B cell (primary cell): ENCODE data around the gene SAG. TPM values are rescaled to one million over a fixed set of nuclear protein-coding genes. Genes with fewer than 3 reads are reported as not detected.

Experiments used
- ATAC-seq: fragments of 200-7000 bp; cut with Tn5 transposase; one replicate; pipeline ENCODE4 v1.10.0; 2021; ENCODE audit warnings: low read depth, mild to moderate bottlenecking, moderate number of reproducible peaks, moderate library complexity
- CTCF ChIA-PET: fragments of 350-600 bp; sonication (Branson Sonifier 250); formaldehyde crosslinking; loops from one replicate; lab custom pipeline; 2021; ENCODE audit warnings: antibody characterized with exemption, inconsistent platforms; lab: Charles Lee
- POLR2A ChIA-PET: fragments of 350-600 bp; sonication (Branson Sonifier 250); formaldehyde crosslinking; loops from one replicate; lab custom pipeline; 2021; ENCODE audit warnings: antibody characterized with exemption; lab: Charles Lee
- DNase-seq: peaks from one replicate; pipeline ENCODE4 v3.0.0; 2013
- H2AFZ ChIP-seq: 2 replicates; pipeline ENCODE4 v1.6.1; 2012; ENCODE audit warnings: mild to moderate bottlenecking, low read depth, low read length; ENCODE audit not compliant: insufficient read depth, poor library complexity, severe bottlenecking
- H3K27ac ChIP-seq, 2 donors: 1 replicate in 1 of 2; 2 replicates in 1 of 2; pipeline ENCODE4 v1.5.1; 2012 to 2013; ENCODE audit warnings: low read length in 2 of 2, mild to moderate bottlenecking in 2 of 2, moderate library complexity in 1 of 2
- H3K27me3 ChIP-seq, 4 experiments: fragments of 200-600 bp in 1 of 4; sonication (generic) in 1 of 4; replicated peaks in 1 of 4; 1 replicate in 2 of 4; 2 replicates in 2 of 4; pipeline versions ENCODE4 v1.6.1 to v1.7.0; 2013 to 2016; ENCODE audit warnings: low read length in 3 of 4, mild to moderate bottlenecking in 2 of 4, mixed read lengths in 1 of 4, moderate library complexity in 1 of 4; ENCODE audit not compliant: insufficient read depth in 4 of 4, control insufficient read depth in 3 of 4; ENCODE audit errors: control extremely low read depth in 1 of 4
- H3K36me3 ChIP-seq, 2 experiments: replicated peaks in 1 of 2; 1 replicate in 1 of 2; 2 replicates in 1 of 2; pipeline versions ENCODE4 v1.6.1 to v1.7.1; 2013; ENCODE audit warnings: low read length in 1 of 2; ENCODE audit not compliant: insufficient read depth in 2 of 2, control insufficient read depth in 1 of 2; ENCODE audit errors: control extremely low read depth in 1 of 2, extremely low read depth in 1 of 2
- H3K4me1 ChIP-seq, 2 donors: fragments of 200-600 bp in 1 of 2; sonication (generic) in 1 of 2; 1 replicate in 1 of 2; 2 replicates in 1 of 2; pipeline versions ENCODE4 v1.5.1 to v1.6.1; 2013 to 2017; ENCODE audit warnings: low read length in 2 of 2; ENCODE audit not compliant: control insufficient read depth in 2 of 2, insufficient read depth in 2 of 2
- H3K4me2 ChIP-seq: replicated peaks from 2 replicates; pipeline ENCODE3; 2012; ENCODE audit warnings: mild to moderate bottlenecking, low read depth, low read length; ENCODE audit not compliant: poor library complexity, severe bottlenecking
- H3K4me3 ChIP-seq, 5 experiments: fragments of 200-600 bp in 1 of 5; sonication (generic) in 1 of 5; 1 replicate in 3 of 5; 2 replicates in 2 of 5; pipeline versions ENCODE4 v1.5.1 to v1.7.0; 2011 to 2016; ENCODE audit warnings: low read length in 4 of 5, mild to moderate bottlenecking in 4 of 5, low read depth in 2 of 5, control low read depth in 1 of 5, moderate library complexity in 1 of 5; ENCODE audit not compliant: insufficient read depth in 1 of 5; ENCODE audit errors: control extremely low read depth in 1 of 5, extremely low read depth in 1 of 5
- H3K79me2 ChIP-seq: fragments of 200-600 bp; sonication (generic); one replicate; pipeline ENCODE4 v1.6.0; 2016; ENCODE audit warnings: low read length; ENCODE audit not compliant: control insufficient read depth, insufficient read depth
- H3K9ac ChIP-seq: fragments of 200-600 bp; sonication (generic); 2 replicates; pipeline ENCODE4 v1.6.1; 2017; ENCODE audit warnings: mild to moderate bottlenecking, low read length, moderate library complexity
- H3K9me3 ChIP-seq, 3 donors: one replicate each; pipeline versions ENCODE4 v1.6.1 to v1.7.1; 2013; ENCODE audit warnings: low read length in 2 of 3; ENCODE audit not compliant: control insufficient read depth in 2 of 3, insufficient read depth in 1 of 3; ENCODE audit errors: control extremely low read depth in 1 of 3
- H4K20me1 ChIP-seq: 2 replicates; pipeline ENCODE4 v1.6.0; 2012; ENCODE audit warnings: mild to moderate bottlenecking, low read length; ENCODE audit not compliant: insufficient read depth, control insufficient read depth, poor library complexity, severe bottlenecking
- H3K27ac Mint-ChIP-seq: one replicate; pipeline ENCODE4 v1.8.0; 2021; ENCODE audit warnings: mixed read lengths
- H3K27me3 Mint-ChIP-seq: one replicate; pipeline ENCODE4 v1.8.0; 2021; ENCODE audit warnings: mixed read lengths
- H3K4me1 Mint-ChIP-seq: one replicate; pipeline ENCODE4 v1.8.0; 2021; ENCODE audit warnings: mixed read lengths
- H3K4me3 Mint-ChIP-seq: one replicate; pipeline ENCODE4 v1.8.0; 2021; ENCODE audit warnings: mixed read lengths
- H3K9me3 Mint-ChIP-seq: one replicate; pipeline ENCODE4 v1.8.0; 2022; ENCODE audit warnings: mixed read lengths; ENCODE audit not compliant: insufficient read depth
- EZH2 ChIP-seq: IDR thresholded peaks from 2 replicates; pipeline ENCODE4 v1.6.1; 2012; ENCODE audit warnings: borderline replicate concordance, low read depth, mild to moderate bottlenecking, moderate library complexity, low read length; ENCODE audit not compliant: insufficient read depth, poor library complexity, severe bottlenecking
- WGBS: methylation state at CpG from one replicate; pipeline ENCODE4 v1.1.5; 2013; ENCODE audit warnings: missing lambda C conversion rate; ENCODE audit not compliant: insufficient coverage; 5-methylcytosine and 5-hydroxymethylcytosine counted together
- intact Hi-C: fragments of 100-400 bp; cut with micrococcal nuclease; formaldehyde crosslinking; loops from one replicate; pipeline ENCODE4 v1.10.0; 2022
- polyA plus RNA-seq: library from polyadenylated mRNA; depleted of rRNA; stranded (reverse); fragments of >200 nt; gene quantifications from 2 replicates; pipeline ENCODE4 v1.2.3, GENCODE V29; 2012
- total RNA-seq, 2 donors: library from RNA; stranded (reverse); fragments of 120-200 nt in 1 of 2; gene quantifications; 1 replicate in 1 of 2; 2 replicates in 1 of 2; pipeline versions ENCODE4 v1.2.3 to v1.2.4, GENCODE V29; 2013 to 2022
- TF ChIP-seq, protein P1 (sequence below): fragments of 200-600 bp; IDR thresholded peaks from one replicate; pipeline ENCODE4 v1.8.0; 2022; ENCODE audit warnings: antibody characterized with exemption, mild to moderate bottlenecking

SAG gene
- total and polyA plus RNA-seq, 2 donors (not counting 1 experiment from before 2014, with no cell fraction given), result 0.03 to 0.17 TPM

DNA sequence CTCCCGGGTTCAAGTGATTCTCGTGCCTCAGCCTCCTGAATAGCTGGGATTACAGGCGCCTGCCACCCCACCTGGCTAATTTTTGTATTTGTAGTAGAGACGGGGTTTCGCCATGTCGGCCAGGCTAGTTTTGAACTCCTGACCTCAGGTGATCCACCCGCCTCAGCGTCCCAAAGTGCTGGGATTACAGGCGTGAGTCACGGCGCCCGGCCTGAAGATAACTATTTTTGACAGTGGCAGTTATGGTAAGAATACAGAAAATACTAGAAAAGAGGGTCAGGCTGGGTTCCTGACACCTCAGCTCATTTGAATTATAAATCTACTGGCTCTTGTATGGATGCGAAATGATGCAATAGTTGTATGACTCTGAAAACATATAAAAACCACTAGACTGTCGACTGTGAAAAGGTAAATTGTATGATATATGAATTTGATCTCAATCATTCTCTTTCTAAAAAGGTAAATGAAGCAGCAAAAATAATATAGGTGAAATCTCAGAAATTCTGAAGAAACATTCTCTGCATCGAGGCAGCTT lies 35.6 kb downstream of the SAG start:
- DNase-seq (no peak), ATAC-seq (no peak)
- peaks cover 22 to 41% of the 10 kb centered on the region in 2 donors for H3K4me1 ChIP-seq
- CTCF ChIA-PET, result interaction anchor here (0.7 to 0.9 kb wide), 3 partner anchors 11 to 92 kb away, joined by 3 to 6 read pairs (median 3); no protein-coding TSS in a partner anchor
- H3K4me3 ChIP-seq, result no peak overlapping the region
- Mint-ChIP-seq H3K27me3 (no peaks in the 10 kb centered on the region), H3K4me3 (no peak overlapping the region), H3K4me1 (peaks cover 51% of the 10 kb centered on the region), H3K9me3 (no peaks in the 10 kb centered on the region), H3K27ac (no peak overlapping the region)
- H3K9me3 ChIP-seq, result no peaks in the 10 kb centered on the region
- TF ChIP-seq, protein P1, sequence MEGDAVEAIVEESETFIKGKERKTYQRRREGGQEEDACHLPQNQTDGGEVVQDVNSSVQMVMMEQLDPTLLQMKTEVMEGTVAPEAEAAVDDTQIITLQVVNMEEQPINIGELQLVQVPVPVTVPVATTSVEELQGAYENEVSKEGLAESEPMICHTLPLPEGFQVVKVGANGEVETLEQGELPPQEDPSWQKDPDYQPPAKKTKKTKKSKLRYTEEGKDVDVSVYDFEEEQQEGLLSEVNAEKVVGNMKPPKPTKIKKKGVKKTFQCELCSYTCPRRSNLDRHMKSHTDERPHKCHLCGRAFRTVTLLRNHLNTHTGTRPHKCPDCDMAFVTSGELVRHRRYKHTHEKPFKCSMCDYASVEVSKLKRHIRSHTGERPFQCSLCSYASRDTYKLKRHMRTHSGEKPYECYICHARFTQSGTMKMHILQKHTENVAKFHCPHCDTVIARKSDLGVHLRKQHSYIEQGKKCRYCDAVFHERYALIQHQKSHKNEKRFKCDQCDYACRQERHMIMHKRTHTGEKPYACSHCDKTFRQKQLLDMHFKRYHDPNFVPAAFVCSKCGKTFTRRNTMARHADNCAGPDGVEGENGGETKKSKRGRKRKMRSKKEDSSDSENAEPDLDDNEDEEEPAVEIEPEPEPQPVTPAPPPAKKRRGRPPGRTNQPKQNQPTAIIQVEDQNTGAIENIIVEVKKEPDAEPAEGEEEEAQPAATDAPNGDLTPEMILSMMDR, result no peak
- TF ChIP-seq EZH2, result no peak
- H3K27me3 ChIP-seq, result no peaks in the 10 kb centered on the region
- H3K36me3 ChIP-seq, result no peaks in the 10 kb centered on the region
- WGBS, result 93% methylated on average over 8 of the region's 15 CpGs
- POLR2A ChIA-PET, result interaction anchor here (0.6 to 2.5 kb wide), 8 partner anchors 9 to 154 kb away, joined by 3 to 9 read pairs (median 4); partner anchors contain the start of gene DGKD
- no peak overlapping the region for H3K4me2 ChIP-seq
- H4K20me1 ChIP-seq, result no peaks in the 10 kb centered on the region
- no peak overlapping the region for H2AFZ ChIP-seq
- H3K9ac ChIP-seq, result no peak overlapping the region
- intact Hi-C loops, result no loop called here
- H3K79me2 ChIP-seq, result no peaks in the 10 kb centered on the region
- H3K27ac ChIP-seq, result no peak overlapping the region

DNA sequence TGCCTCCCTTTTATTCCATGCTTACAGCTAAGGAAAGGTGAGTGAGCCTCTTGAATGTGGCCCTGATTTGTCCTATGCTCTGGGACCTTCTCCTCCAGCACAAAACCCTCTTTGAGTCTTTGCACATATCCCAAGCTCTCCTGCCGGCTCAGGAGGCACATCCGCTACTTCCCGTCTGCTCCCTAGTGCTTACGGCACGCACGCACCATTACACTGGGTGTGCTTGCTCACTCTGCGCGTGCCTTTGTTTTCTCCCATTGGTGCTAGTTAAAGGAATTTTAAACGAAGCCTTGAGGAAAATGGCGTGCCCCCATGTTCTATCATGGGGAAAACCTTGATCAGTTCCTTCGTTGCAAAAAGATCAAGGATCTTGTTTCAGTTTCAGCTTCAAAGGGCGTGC lies 38.8 kb downstream of the SAG start:
- intact Hi-C loops, result no loop called here
- Histone ChIP-seq H4K20me1 (no peaks in the 10 kb centered on the region), H3K27ac (no peak overlapping the region), H3K27me3 (no peaks in the 10 kb centered on the region), H2AFZ (no peak overlapping the region), H3K4me2 (no peak overlapping the region), H3K4me1 (peaks cover 39 to 46% of the 10 kb centered on the region in 2 donors), H3K9ac (no peak overlapping the region), H3K36me3 (no peaks in the 10 kb centered on the region), H3K9me3 (no peaks in the 10 kb centered on the region), H3K4me3 (no peak overlapping the region), H3K79me2 (peaks cover 14% of the 10 kb centered on the region)
- WGBS, result 94% methylated on average over 12 of the region's 12 CpGs
- CTCF ChIA-PET, result interaction anchor here (0.9 to 2.4 kb wide), 4 partner anchors 8 to 58 kb away, joined by 3 to 15 read pairs (median 6); no protein-coding TSS in a partner anchor
- H3K9me3 Mint-ChIP-seq, result no peaks in the 10 kb centered on the region
- H3K27me3 Mint-ChIP-seq, result no peaks in the 10 kb centered on the region
- peaks cover 61% of the 10 kb centered on the region for H3K4me1 Mint-ChIP-seq
- TF ChIP-seq, protein P1, result no peak
- TF ChIP-seq EZH2, result no peak
- no peak overlapping the region for H3K4me3 Mint-ChIP-seq
- POLR2A ChIA-PET, result interaction anchor here (1.5 kb wide), 1 partner anchor 16 kb away, joined by 6 read pairs; no protein-coding TSS in a partner anchor
- ATAC-seq, result no peak
- peak overlapping the region; percentile 38 for H3K27ac Mint-ChIP-seq
- DNase-seq, result no peak
